Right forelimb (tissue), 1 donor: ENCODE data around the gene KTI12.
"Not testable (repeated sequence)": the region's sequence is repeated elsewhere in the genome, so short reads cannot be mapped to it uniquely, and the experiment has no call there.

Source experiments
- DNase-seq: peaks from one replicate; pipeline ENCODE4 v3.0.0-alpha.2; 2018

The KTI12 gene

GRCh38 chr1:52033190-52034049 lies at the start of gene KTI12:
Gene KTI12 (minus strand): TSS chr1:52033810. CDS start chr1:52033761, 49 bp downstream.
- DNase-seq = peak; percentile 91

- no peak for DNase-seq
These were observed 46.4 kb upstream of the KTI12 start for GRCh38 chr1:52080014-52080415.

- DNase-seq = not testable (repeated sequence)
These were observed 43.7 kb upstream of the KTI12 start for GRCh38 chr1:52077277-52077676.

- no peak for DNase-seq
These were observed 38.7 kb upstream of the KTI12 start for GRCh38 chr1:52072291-52072690.

GRCh38 chr1:52070704-52071103 lies 37.1 kb upstream of the KTI12 start:
- DNase-seq = no peak

GRCh38 chr1:52063192-52063591 lies 29.6 kb upstream of the KTI12 start:
- no peak for DNase-seq

- no peak for DNase-seq
These were observed 27.2 kb upstream of the KTI12 start for GRCh38 chr1:52060822-52061221.

GRCh38 chr1:52059888-52060287 lies 26.3 kb upstream of the KTI12 start:
- no peak for DNase-seq

- no peak for DNase-seq
These were observed 25.7 kb upstream of the KTI12 start for GRCh38 chr1:52059321-52059720.

GRCh38 chr1:52057876-52058415 lies 24.3 kb upstream of the KTI12 start:
- no peak for DNase-seq

GRCh38 chr1:52057255-52057654 lies 23.6 kb upstream of the KTI12 start:
- DNase-seq = no peak

GRCh38 chr1:52056937-52057231 lies 23.3 kb upstream of the KTI12 start:
- no peak for DNase-seq

GRCh38 chr1:52056163-52056936 lies 22.7 kb upstream of the KTI12 start, which contains the start of gene BTF3L4:
Gene BTF3L4 (plus strand): TSS chr1:52056295. CDS start chr1:52059848, 3,553 bp downstream.
- peak; percentile 94 for DNase-seq

GRCh38 chr1:52055866-52056162 lies 22.2 kb upstream of the KTI12 start:
- no peak for DNase-seq

GRCh38 chr1:52055066-52055865 lies 21.7 kb upstream of the KTI12 start, which contains the start of gene TXNDC12:
Gene TXNDC12 (minus strand): TSS chr1:52055191. CDS start chr1:52055096, 95 bp downstream.
- DNase-seq = peak; percentile 87

GRCh38 chr1:52054496-52055065 lies 21.0 kb upstream of the KTI12 start:
- no peak for DNase-seq

GRCh38 chr1:52053862-52054261 lies 20.3 kb upstream of the KTI12 start:
- no peak for DNase-seq

GRCh38 chr1:52049337-52049736 lies 15.7 kb upstream of the KTI12 start:
- not testable (repeated sequence) for DNase-seq

GRCh38 chr1:52045666-52046195 lies 12.1 kb upstream of the KTI12 start:
- DNase-seq = not testable (repeated sequence)

GRCh38 chr1:52045236-52045635 lies 11.6 kb upstream of the KTI12 start:
- DNase-seq = no peak

- no peak for DNase-seq
These were observed 8.1 kb upstream of the KTI12 start for GRCh38 chr1:52041551-52042185.

GRCh38 chr1:52037909-52038308 lies 4.3 kb upstream of the KTI12 start:
- no peak for DNase-seq
